GM23248 (cell line): ENCODE data around the gene FAM187B. TPM values are rescaled to one million over a fixed set of nuclear protein-coding genes. Genes with fewer than 3 reads are reported as not detected.

Experiments used
- DNase-seq: peaks from one replicate; pipeline ENCODE4 v3.0.0-alpha.2; 2015
- H2AFZ ChIP-seq: fragments of 200-600 bp; sonication (generic); 2 replicates; pipeline ENCODE4 v1.6.1; 2016; ENCODE audit warnings: antibody characterized with exemption
- H3F3A ChIP-seq: fragments of 200-600 bp; sonication (generic); 2 replicates; pipeline ENCODE4 v1.6.1; 2016; ENCODE audit warnings: mild to moderate bottlenecking, antibody characterized with exemption, mixed run types; ENCODE audit not compliant: insufficient read depth
- H3K27ac ChIP-seq: fragments of 200-600 bp; sonication (generic); 2 replicates; pipeline ENCODE4 v1.5.1; 2016; ENCODE audit warnings: mild to moderate bottlenecking
- H3K27me3 ChIP-seq: fragments of 200-600 bp; sonication (generic); replicated peaks from 2 replicates; pipeline ENCODE4 v1.6.1; 2016; ENCODE audit warnings: mild to moderate bottlenecking; ENCODE audit not compliant: insufficient read depth
- H3K36me3 ChIP-seq: fragments of 200-600 bp; sonication (generic); 2 replicates; pipeline ENCODE4 v1.6.1; 2016; ENCODE audit warnings: low read depth, mild to moderate bottlenecking
- H3K4me1 ChIP-seq: fragments of 200-600 bp; sonication (generic); 2 replicates; pipeline ENCODE4 v1.6.1; 2016; ENCODE audit warnings: mild to moderate bottlenecking; ENCODE audit not compliant: insufficient read depth
- H3K4me2 ChIP-seq: fragments of 200-600 bp; sonication (generic); one replicate; pipeline ENCODE4 v1.6.1; 2016; ENCODE audit warnings: mild to moderate bottlenecking; ENCODE audit not compliant: unreplicated experiment
- H3K4me3 ChIP-seq: fragments of 200-600 bp; sonication (generic); 2 replicates; pipeline ENCODE4 v1.5.1; 2016; ENCODE audit warnings: mild to moderate bottlenecking
- H3K79me2 ChIP-seq: fragments of 200-600 bp; sonication (generic); 2 replicates; pipeline ENCODE4 v1.6.1; 2016; ENCODE audit warnings: mild to moderate bottlenecking; ENCODE audit not compliant: insufficient read depth
- H3K9ac ChIP-seq: fragments of 200-600 bp; sonication (generic); 2 replicates; pipeline ENCODE4 v1.6.1; 2016; ENCODE audit warnings: mild to moderate bottlenecking
- H3K9me2 ChIP-seq: fragments of 200-600 bp; sonication (generic); 2 replicates; pipeline ENCODE4 v1.6.1; 2016; ENCODE audit warnings: mixed run types, mild to moderate bottlenecking, moderate library complexity; ENCODE audit not compliant: insufficient read depth
- H3K9me3 ChIP-seq: fragments of 200-600 bp; sonication (generic); one replicate; pipeline ENCODE4 v1.6.1; 2017; ENCODE audit warnings: low read depth
- H4K20me1 ChIP-seq: fragments of 200-600 bp; sonication (generic); 2 replicates; pipeline ENCODE4 v1.6.0; 2016; ENCODE audit not compliant: insufficient read depth
- EZH2 ChIP-seq: fragments of 200-600 bp; sonication (generic); IDR thresholded peaks from 2 replicates; pipeline ENCODE4 v1.6.1; 2018; ENCODE audit warnings: antibody characterized with exemption, mild to moderate bottlenecking; ENCODE audit not compliant: insufficient read depth, poor library complexity, severe bottlenecking
- EZH2phosphoT487 ChIP-seq: fragments of 200-600 bp; sonication (generic); IDR thresholded peaks from 2 replicates; pipeline ENCODE4 v1.6.1; 2018; ENCODE audit warnings: antibody characterized with exemption, moderate library complexity, mild to moderate bottlenecking, low read depth; ENCODE audit not compliant: insufficient read depth
- WGBS, 2 experiments: methylation state at CpG; one replicate each; pipeline ENCODE4 v1.1.6; 2015 to 2017; ENCODE audit warnings: low lambda C conversion rate in 2 of 2, low coverage in 1 of 2; ENCODE audit errors: missing lambda C conversion rate in 2 of 2; 5-methylcytosine and 5-hydroxymethylcytosine counted together
- in situ Hi-C: fragments of 300-500 bp; cut with MboI; formaldehyde crosslinking; loops from 2 replicates; pipeline ENCODE4 v1.15.0; 2020
- polyA plus RNA-seq: library from polyadenylated mRNA; unstranded; fragments of >200 nt; fragmentation: Nextera tagmentation; extraction: Ambion mirVana; gene quantifications from 2 replicates; pipeline ENCODE4 v1.2.1, GENCODE V29; 2016
- total RNA-seq: library from RNA; depleted of rRNA; stranded (reverse); fragments of >200 nt; shearing (Covaris generic); gene quantifications from 2 replicates; pipeline ENCODE4 v1.2.3, GENCODE V29; 2014

Gene FAM187B
- total and polyA plus RNA-seq, 2 experiments from 2014 or later, result not detected

DNA sequence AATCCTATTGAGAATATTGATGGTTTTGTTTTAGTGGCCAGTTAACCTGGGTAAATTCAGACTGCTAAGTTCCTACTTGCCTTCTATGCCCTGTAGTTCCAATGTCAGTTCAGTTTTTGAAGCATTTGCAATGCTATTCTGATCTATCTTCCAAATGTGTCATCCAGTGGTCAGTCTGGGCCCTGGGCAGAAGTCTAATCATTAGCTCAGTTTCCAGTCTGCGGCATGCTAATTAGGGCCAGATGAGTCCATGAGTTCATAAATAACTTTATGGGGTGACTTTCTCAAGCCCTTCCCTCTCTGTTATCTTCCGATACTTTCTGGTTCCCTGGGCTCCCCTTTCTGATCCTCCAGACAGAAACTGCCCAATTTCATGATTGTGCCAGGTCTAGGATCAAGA is 32.7 kb downstream of the FAM187B start:
- H3K9me3 ChIP-seq, result no peaks in the 10 kb centered on the region
- peaks cover 6% of the 10 kb centered on the region for H3K27me3 ChIP-seq
- no peak for TF ChIP-seq EZH2
- no peaks in the 10 kb centered on the region for H4K20me1 ChIP-seq
- peak; percentile 70 for DNase-seq
- no peak overlapping the region for H3K4me3 ChIP-seq
- no peaks in the 10 kb centered on the region for H3K79me2 ChIP-seq
- WGBS, 2 experiments, result 8% methylated on average over 2 of the region's 2 CpGs
- H3K4me2 ChIP-seq, result no peak overlapping the region
- no peaks in the 10 kb centered on the region for H3K9me2 ChIP-seq
- H3K36me3 ChIP-seq, result no peaks in the 10 kb centered on the region
- no peak overlapping the region for H3K9ac ChIP-seq
- H2AFZ ChIP-seq, result no peak overlapping the region
- H3K27ac ChIP-seq, result peak overlapping the region; percentile 10; the same call in 1 of the 2 replicates
- peaks cover 17% of the 10 kb centered on the region; the same call in 1 of the 2 replicates for H3F3A ChIP-seq
- H3K4me1 ChIP-seq, result peaks cover 9% of the 10 kb centered on the region
- in situ Hi-C loops, result no loop called here

DNA sequence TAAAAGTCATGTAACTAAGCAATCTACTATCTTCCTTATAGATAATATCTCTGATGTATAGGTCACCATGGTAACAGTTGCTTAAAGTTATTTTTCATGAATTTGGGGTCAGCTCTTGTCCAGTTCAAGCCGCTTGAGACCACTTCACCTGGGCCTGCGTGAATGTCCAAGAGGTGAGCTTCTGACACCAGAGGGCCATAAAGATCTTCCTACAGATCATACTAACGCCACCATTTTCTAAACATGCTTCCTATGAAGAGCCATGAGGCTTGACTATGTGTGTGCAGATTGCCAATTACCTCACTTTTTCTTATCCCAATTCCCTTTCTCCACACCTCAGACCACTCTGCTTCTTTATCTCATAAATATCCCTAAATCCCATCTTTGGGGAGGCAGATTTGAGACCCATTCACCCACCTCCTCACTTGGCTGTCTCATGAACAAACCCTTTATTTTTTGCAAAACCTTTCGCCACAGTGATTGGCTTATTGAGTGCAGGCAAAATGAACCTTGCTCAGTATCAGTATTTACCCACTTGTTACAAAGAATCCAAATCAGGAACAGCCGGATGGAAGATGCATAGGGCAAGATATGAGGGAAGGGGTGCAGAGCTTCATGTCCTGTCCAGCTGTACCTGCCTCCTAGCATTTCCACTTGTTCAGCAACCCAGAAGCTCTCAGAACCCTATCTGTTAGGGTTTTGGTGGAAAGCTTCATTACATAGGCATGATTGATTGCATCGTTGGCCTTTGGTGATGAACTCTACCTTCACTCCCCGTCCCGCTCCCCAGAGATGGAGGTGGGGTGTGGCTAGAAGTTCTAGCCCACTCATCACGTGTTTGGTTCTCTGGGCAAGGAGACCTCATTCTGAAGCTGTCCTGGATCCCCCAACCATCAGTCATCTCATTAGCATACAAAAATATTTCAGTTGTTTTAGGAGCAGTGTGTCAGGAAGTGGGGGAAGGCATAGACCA is 34.2 kb downstream of the FAM187B start:
- Histone ChIP-seq H3K4me1 (peaks cover 9% of the 10 kb centered on the region), H3F3A (peaks cover 17% of the 10 kb centered on the region; the same call in 1 of the 2 replicates), H4K20me1 (no peaks in the 10 kb centered on the region), H3K27me3 (peaks cover 11% of the 10 kb centered on the region; the same call in 1 of the 2 replicates), H3K4me3 (no peak overlapping the region), H3K9me3 (no peaks in the 10 kb centered on the region), H3K9me2 (no peaks in the 10 kb centered on the region), H3K9ac (no peak overlapping the region), H3K4me2 (no peak overlapping the region), H3K36me3 (no peaks in the 10 kb centered on the region), H2AFZ (no peak overlapping the region), H3K79me2 (no peaks in the 10 kb centered on the region), H3K27ac (no peak overlapping the region)
- 71 to 72% methylated on average over 9 of the region's 9 CpGs for WGBS, 2 experiments
- no peak for DNase-seq
- no peak for TF ChIP-seq EZH2
- TF ChIP-seq EZH2phosphoT487, result no peak
- in situ Hi-C loops, result no loop called here

- Histone ChIP-seq H3K27me3 (peaks cover 8% of the 10 kb centered on the region; the same call in 1 of the 2 replicates), H3K79me2 (no peaks in the 10 kb centered on the region), H3K4me2 (no peak overlapping the region), H3K9me2 (no peaks in the 10 kb centered on the region), H3K9ac (no peak overlapping the region), H4K20me1 (no peaks in the 10 kb centered on the region), H3K4me1 (no peaks in the 10 kb centered on the region), H3K9me3 (no peaks in the 10 kb centered on the region), H3F3A (no peaks in the 10 kb centered on the region), H3K27ac (no peak overlapping the region), H2AFZ (no peak overlapping the region), H3K36me3 (no peaks in the 10 kb centered on the region), H3K4me3 (no peak overlapping the region)
- DNase-seq, result no peak
- TF ChIP-seq EZH2, result no peak
- in situ Hi-C loops, result no loop called here
- 50 to 64% methylated on average over 2 of the region's 2 CpGs for WGBS, 2 experiments
These were observed 43.7 kb downstream of the FAM187B start for GRCh38 chr19:35184884-35185283.

GRCh38 chr19:35184267-35184666 is 44.3 kb downstream of the FAM187B start:
- no peak for DNase-seq
- Histone ChIP-seq H3K9me3 (no peaks in the 10 kb centered on the region), H3K79me2 (no peaks in the 10 kb centered on the region), H3K4me2 (no peak overlapping the region), H3F3A (no peaks in the 10 kb centered on the region), H3K4me3 (no peak overlapping the region), H4K20me1 (no peaks in the 10 kb centered on the region), H3K4me1 (no peaks in the 10 kb centered on the region), H2AFZ (no peak overlapping the region), H3K36me3 (no peaks in the 10 kb centered on the region), H3K9ac (no peak overlapping the region), H3K9me2 (no peaks in the 10 kb centered on the region), H3K27me3 (peaks cover 3% of the 10 kb centered on the region; the same call in 1 of the 2 replicates), H3K27ac (no peak overlapping the region)
- in situ Hi-C loops, result no loop called here
- no peak for TF ChIP-seq EZH2phosphoT487
- TF ChIP-seq EZH2, result no peak
- WGBS, 2 experiments, result 47 to 64% methylated on average over 1 of the region's 1 CpG
